ENCODE data around the gene ZNF425.
"Not testable (repeated sequence)": the region's sequence is repeated elsewhere in the genome, so short reads cannot be mapped to it uniquely, and the experiment has no call there.

Gene ZNF425

GRCh38 chr7:149147072-149147751, 21.1 kb upstream of the ZNF425 start, which contains the start of gene ZNF398:
ZNF398 (plus strand) TSS chr7:149147453; CDS start chr7:149147743, 290 bp downstream.
- Mint-ChIP-seq H3K4me3 (peak within 1 kb of the TSS; percentile 82), H3K27me3 (no peaks in the 10 kb centered on the region), H3K9me3 (no peaks in the 10 kb centered on the region), H3K27ac (peak within 1 kb of the TSS; percentile 89), H3K36me3 (peaks cover 12% of the 10 kb centered on the region), H3K4me1 (peaks cover 35% of the 10 kb centered on the region)
- peak; percentile 81 for DNase-seq
- CTCF ChIA-PET: interaction anchor here (0.7 to 2.8 kb wide), 6 partner anchors 8 to 82 kb away, joined by 3 to 29 read pairs (median 4); partner anchors contain the start of gene ZNF425

GRCh38 chr7:149145031-149145845, 19.1 kb upstream of the ZNF425 start:
- no peaks in the 10 kb centered on the region for H3K27me3 Mint-ChIP-seq
- peak overlapping the region; percentile 89 for H3K27ac Mint-ChIP-seq
- H3K4me1 Mint-ChIP-seq: peaks cover 31% of the 10 kb centered on the region
- no peak for DNase-seq
- CTCF ChIA-PET: interaction anchor here (2.8 kb wide), 1 partner anchor 20 kb away, joined by 29 read pairs; the partner anchor contains the start of gene ZNF425
- H3K4me3 Mint-ChIP-seq: peak overlapping the region; percentile 50
- H3K36me3 Mint-ChIP-seq: peaks cover 10% of the 10 kb centered on the region
- H3K9me3 Mint-ChIP-seq: no peaks in the 10 kb centered on the region

- H3K4me3 Mint-ChIP-seq, CTCF ChIA-PET, H3K36me3 Mint-ChIP-seq, H3K9me3 Mint-ChIP-seq, DNase-seq, H3K27me3 Mint-ChIP-seq, H3K27ac Mint-ChIP-seq: not testable (repeated sequence)
- peaks cover 26% of the 10 kb centered on the region for H3K4me1 Mint-ChIP-seq
Observed at GRCh38 chr7:149144436-149144922, 18.4 kb upstream of the ZNF425 start.

DNA sequence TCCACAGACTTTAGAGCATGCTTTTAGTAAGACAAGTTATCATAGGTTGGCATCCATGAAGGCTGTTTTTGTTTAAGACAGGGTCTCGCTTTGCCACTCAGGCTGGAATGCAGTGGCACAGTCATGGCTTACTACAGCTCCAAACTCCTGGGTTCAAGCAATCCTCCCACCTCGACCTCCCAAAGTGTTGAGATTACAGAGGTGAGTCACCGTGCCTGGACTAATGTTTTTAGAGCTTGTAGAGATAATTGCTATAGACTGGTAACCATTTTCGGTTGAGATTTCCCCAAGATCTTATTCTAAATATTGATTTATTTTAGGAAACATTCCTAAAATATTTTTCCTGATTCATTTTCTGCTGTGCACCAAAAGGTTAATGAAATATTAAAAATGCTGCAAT, 15.8 kb upstream of the ZNF425 start:
- Mint-ChIP-seq H3K27me3 (no peaks in the 10 kb centered on the region), H3K9me3 (no peaks in the 10 kb centered on the region), H3K27ac (no peak overlapping the region), H3K36me3 (peaks cover 7% of the 10 kb centered on the region), H3K4me1 (peaks cover 17% of the 10 kb centered on the region), H3K4me3 (no peak overlapping the region)
- no peak for DNase-seq
- CTCF ChIA-PET: no interaction called here

GRCh38 chr7:149140831-149141230, 14.7 kb upstream of the ZNF425 start:
- no peaks in the 10 kb centered on the region for H3K9me3 Mint-ChIP-seq
- no peak overlapping the region for H3K4me3 Mint-ChIP-seq
- H3K36me3 Mint-ChIP-seq: peaks cover 6% of the 10 kb centered on the region
- no peak overlapping the region for H3K27ac Mint-ChIP-seq
- CTCF ChIA-PET: no interaction called here
- peaks cover 12% of the 10 kb centered on the region for H3K4me1 Mint-ChIP-seq
- DNase-seq: no peak
- no peaks in the 10 kb centered on the region for H3K27me3 Mint-ChIP-seq

DNA sequence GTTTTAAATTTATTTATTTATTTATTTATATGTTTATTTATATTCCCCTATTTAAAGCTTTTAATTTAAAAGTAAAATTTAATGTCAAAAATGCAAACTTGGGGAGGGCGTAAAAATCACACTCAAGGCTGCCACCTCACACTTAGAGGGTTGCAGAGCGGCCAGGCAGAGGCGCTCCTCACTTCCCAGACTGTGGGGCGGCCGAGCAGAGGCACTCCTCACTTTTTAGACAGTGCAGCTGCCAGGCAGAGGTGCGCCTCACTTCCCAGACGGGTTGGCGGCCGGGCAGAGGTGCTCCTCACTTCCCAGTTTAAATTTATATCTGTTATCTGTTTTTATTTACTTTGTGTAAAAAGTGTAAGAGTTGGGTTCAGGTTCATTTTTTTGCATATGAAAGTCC, 10.0 kb upstream of the ZNF425 start:
- no peak for DNase-seq
- no peaks in the 10 kb centered on the region for H3K27me3 Mint-ChIP-seq
- peaks cover 4% of the 10 kb centered on the region for H3K9me3 Mint-ChIP-seq
- no peak overlapping the region for H3K27ac Mint-ChIP-seq
- peaks cover 21% of the 10 kb centered on the region for H3K36me3 Mint-ChIP-seq
- H3K4me3 Mint-ChIP-seq: no peak overlapping the region
- CTCF ChIA-PET: interaction anchor here (1.4 to 2.3 kb wide), 2 partner anchors 11 to 70 kb away, joined by 3 to 6 read pairs; partner anchors contain the start of gene ZNF398
- H3K4me1 Mint-ChIP-seq: no peaks in the 10 kb centered on the region

- no peak overlapping the region for H3K4me3 Mint-ChIP-seq
- peaks cover 38% of the 10 kb centered on the region for H3K36me3 Mint-ChIP-seq
- H3K27ac Mint-ChIP-seq: no peak overlapping the region
- H3K4me1 Mint-ChIP-seq: peaks cover 5% of the 10 kb centered on the region
- H3K27me3 Mint-ChIP-seq: no peaks in the 10 kb centered on the region
- CTCF ChIA-PET: no interaction called here
- DNase-seq: no peak
- H3K9me3 Mint-ChIP-seq: peaks cover 12% of the 10 kb centered on the region
Observed at GRCh38 chr7:149133028-149133710, 7.0 kb upstream of the ZNF425 start.

DNA sequence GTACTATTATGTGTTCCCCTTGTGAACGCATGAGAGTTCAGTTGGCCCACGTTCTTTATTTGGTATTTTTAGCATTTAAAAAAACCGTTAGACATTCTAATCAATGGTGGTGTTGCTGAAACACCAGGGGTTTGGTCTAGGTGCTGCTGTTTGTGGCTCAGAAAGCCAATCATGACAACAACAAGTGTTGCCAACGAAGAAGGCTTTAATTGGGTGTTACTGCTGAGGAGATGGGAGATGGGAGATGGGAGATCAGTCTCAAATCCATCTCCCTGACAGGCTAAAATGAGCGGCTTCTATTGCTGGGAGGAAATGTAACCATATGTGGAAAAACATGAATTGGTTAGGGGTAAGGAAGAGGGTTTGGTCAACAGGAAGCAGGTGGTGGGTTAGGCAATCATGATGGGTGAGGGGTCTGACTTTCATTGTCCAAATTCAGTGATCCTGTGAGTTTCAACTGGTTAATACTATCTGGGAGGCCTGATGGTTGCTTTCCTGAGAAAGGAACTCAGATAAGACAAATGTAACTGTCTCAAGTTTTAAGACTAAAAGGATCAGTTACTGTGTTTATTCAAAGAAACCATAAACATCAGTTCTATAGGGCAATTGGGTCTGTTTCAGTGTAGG, 4.6 kb upstream of the ZNF425 start:
- Mint-ChIP-seq H3K9me3 (peaks cover 12% of the 10 kb centered on the region), H3K27ac (no peak overlapping the region), H3K4me1 (peaks cover 12% of the 10 kb centered on the region), H3K4me3 (no peak overlapping the region), H3K36me3 (peaks cover 48% of the 10 kb centered on the region), H3K27me3 (no peaks in the 10 kb centered on the region)
- CTCF ChIA-PET: no interaction called here
- no peak for DNase-seq

GRCh38 chr7:149126662-149127266, 640 bp upstream of the ZNF425 start:
- peak overlapping the region; percentile 99 for H3K27ac Mint-ChIP-seq
- peaks cover 9% of the 10 kb centered on the region for H3K27me3 Mint-ChIP-seq
- DNase-seq: peak; percentile 76
- CTCF ChIA-PET: interaction anchor here (0.7 to 2.6 kb wide), 4 partner anchors 11 to 22 kb away, joined by 3 to 29 read pairs (median 4); partner anchors contain the start of gene ZNF398
- peak overlapping the region; percentile 99 for H3K4me3 Mint-ChIP-seq
- H3K4me1 Mint-ChIP-seq: peaks cover 28% of the 10 kb centered on the region
- H3K9me3 Mint-ChIP-seq: peaks cover 12% of the 10 kb centered on the region
- H3K36me3 Mint-ChIP-seq: peaks cover 40% of the 10 kb centered on the region

DNA sequence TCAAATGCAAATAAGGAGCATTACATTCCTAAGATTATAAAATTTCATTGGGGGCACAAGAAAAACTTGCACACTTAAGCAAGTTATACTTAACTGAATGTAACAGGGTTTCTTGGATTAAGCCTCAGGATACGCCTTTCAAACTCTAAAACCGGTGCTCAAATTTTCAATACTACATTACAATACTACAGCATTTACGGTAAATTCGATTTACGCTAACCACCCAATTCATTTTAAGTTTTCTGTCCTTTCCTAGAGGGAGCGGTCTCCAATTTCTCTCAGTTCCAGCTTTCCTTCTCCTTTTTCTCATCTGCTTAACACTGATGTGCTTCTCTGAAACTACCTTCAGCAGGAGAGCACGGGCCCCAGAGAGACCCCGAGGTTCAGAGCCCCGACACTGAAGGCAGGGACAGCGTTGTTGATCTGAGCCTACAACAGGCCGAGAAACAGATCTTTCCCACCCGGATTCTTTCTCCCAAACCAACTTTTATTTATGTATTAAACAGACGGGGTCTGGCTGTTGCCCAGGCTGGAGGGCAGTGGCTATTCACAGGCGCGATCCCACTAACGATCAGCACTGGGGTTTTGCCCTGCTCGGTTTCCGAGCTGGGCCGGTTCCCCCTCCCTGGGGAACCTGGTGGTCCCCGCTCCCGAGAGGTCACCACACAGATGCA, 798 bp downstream of the ZNF425 start:
- Mint-ChIP-seq H3K9me3 (no peaks in the 10 kb centered on the region), H3K4me1 (peaks cover 26% of the 10 kb centered on the region), H3K27me3 (peaks cover 9% of the 10 kb centered on the region), H3K4me3 (peak overlapping the region; percentile 99), H3K36me3 (peaks cover 26% of the 10 kb centered on the region), H3K27ac (peak overlapping the region; percentile 99)
- CTCF ChIA-PET: interaction anchor here (1.2 to 2.6 kb wide), 5 partner anchors 18 to 126 kb away, joined by 3 to 29 read pairs (median 3); partner anchors contain the start of gene ZNF398
- DNase-seq: no peak

GRCh38 chr7:149109969-149110368, 16.2 kb downstream of the ZNF425 start:
- Mint-ChIP-seq H3K9me3 (no peaks in the 10 kb centered on the region), H3K4me3 (no peak overlapping the region), H3K27me3 (no peaks in the 10 kb centered on the region), H3K27ac (no peak overlapping the region), H3K36me3 (no peaks in the 10 kb centered on the region), H3K4me1 (no peaks in the 10 kb centered on the region)
- CTCF ChIA-PET: no interaction called here
- no peak for DNase-seq

DNA sequence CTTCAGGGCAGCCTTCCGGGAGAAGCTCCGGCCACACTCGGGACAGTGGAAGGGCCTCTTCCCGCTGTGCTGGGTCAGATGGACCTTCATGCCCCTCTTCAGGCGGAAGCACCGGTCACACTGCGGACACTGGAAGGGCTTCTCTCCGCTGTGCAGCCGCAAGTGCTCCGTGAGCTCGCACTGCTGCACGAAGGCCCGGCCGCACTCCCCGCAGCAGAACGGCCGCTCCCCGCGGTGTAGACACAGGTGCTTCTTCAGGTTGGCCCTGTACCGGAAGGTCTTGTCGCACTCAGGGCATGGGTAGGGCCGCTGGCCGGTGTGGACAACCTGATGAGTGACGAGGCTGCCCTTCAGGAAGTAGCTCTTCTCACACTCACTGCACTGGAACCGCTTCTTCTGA, 21.4 kb downstream of the ZNF425 start:
- H3K36me3 Mint-ChIP-seq: no peaks in the 10 kb centered on the region
- H3K27ac Mint-ChIP-seq: no peak overlapping the region
- no peak overlapping the region for H3K4me3 Mint-ChIP-seq
- H3K9me3 Mint-ChIP-seq: no peaks in the 10 kb centered on the region
- no peak for DNase-seq
- H3K4me1 Mint-ChIP-seq: no peaks in the 10 kb centered on the region
- CTCF ChIA-PET: interaction anchor here (0.8 to 1.0 kb wide), 2 partner anchors 22 to 99 kb away, joined by 3 to 4 read pairs; no protein-coding TSS in a partner anchor
- no peaks in the 10 kb centered on the region for H3K27me3 Mint-ChIP-seq

- Mint-ChIP-seq H3K27ac (no peak overlapping the region), H3K27me3 (no peaks in the 10 kb centered on the region), H3K9me3 (no peaks in the 10 kb centered on the region), H3K4me3 (no peak overlapping the region), H3K4me1 (no peaks in the 10 kb centered on the region), H3K36me3 (no peaks in the 10 kb centered on the region)
- no peak for DNase-seq
- CTCF ChIA-PET: interaction anchor here (1.0 kb wide), 1 partner anchor 99 kb away, joined by 3 read pairs; no protein-coding TSS in a partner anchor
Observed at GRCh38 chr7:149104214-149104613, 21.9 kb downstream of the ZNF425 start.

Measured in activated naive CD4-positive, alpha-beta T cell treated with anti-CD3 and anti-CD28 coated beads, Interleukin-2, amount 10 ng/mL, durations not matched to agents 7 days and 5 days (primary cell).